Peyer's patch (tissue), 4 donors: ENCODE data around the gene APOBEC3A. TPM values are rescaled to one million over a fixed set of nuclear protein-coding genes. Genes with fewer than 3 reads are reported as not detected.

Experiments used
- DNase-seq, 3 donors: peaks; one replicate each; pipeline ENCODE4 v3.0.0-alpha.2; 2017 to 2019
- H3K27ac ChIP-seq, 4 donors: fragments of 200-600 bp; sonication (generic); one replicate each; pipeline ENCODE4 v1.5.1; 2016 to 2019
- H3K27me3 ChIP-seq, 2 donors: fragments of 200-600 bp; sonication (generic); one replicate each; pipeline ENCODE4 v1.5.1; 2019
- H3K36me3 ChIP-seq, 3 donors: fragments of 200-600 bp; sonication (generic); one replicate each; pipeline ENCODE4 v1.5.1; 2016 to 2019
- H3K4me1 ChIP-seq, 4 donors: fragments of 200-600 bp; sonication (generic); one replicate each; pipeline ENCODE4 v1.5.1; 2016 to 2019
- H3K4me3 ChIP-seq, 4 donors: fragments of 200-600 bp; sonication (generic); 1 replicate in 3 of 4; 2 replicates in 1 of 4; pipeline ENCODE4 v1.5.1; 2016 to 2019; ENCODE audit warnings: mild to moderate bottlenecking in 1 of 4
- H3K9me3 ChIP-seq, 4 donors: fragments of 200-600 bp; sonication (generic); one replicate each; pipeline ENCODE4 v1.5.1; 2016 to 2019; ENCODE audit warnings: mild to moderate bottlenecking in 1 of 4
- CTCF ChIP-seq, 6 experiments: fragments of 450-650 bp in 4 of 6; fragments of 200-600 bp in 2 of 6; sonication (generic) in 1 of 6; IDR thresholded peaks; one replicate each; pipeline ENCODE4 v1.5.1; 2017 to 2019; ENCODE audit warnings: antibody characterized with exemption in 6 of 6, mild to moderate bottlenecking in 3 of 6, moderate library complexity in 1 of 6
- POLR2A ChIP-seq, 2 donors: fragments of 450-650 bp; IDR thresholded peaks; one replicate each; pipeline ENCODE4 v1.5.1; 2017; ENCODE audit warnings: antibody characterized with exemption in 2 of 2, mild to moderate bottlenecking in 2 of 2, moderate library complexity in 2 of 2
- total RNA-seq, 4 donors: library from RNA; depleted of rRNA; stranded (reverse); fragments of >200 nt; gene quantifications; one replicate each; pipeline ENCODE4 v1.1.0, GENCODE V29; 2016

Gene APOBEC3A
- total RNA-seq, 4 donors from 2014 or later: 9.1 TPM; not detected in 3

- Histone ChIP-seq H3K4me3 (no peak overlapping the region), H3K4me1 (peaks cover 0 to 19% (median 0%) of the 10 kb centered on the region in 4 donors), H3K9me3 (no peaks in the 10 kb centered on the region), H3K27me3 (no peaks in the 10 kb centered on the region), H3K27ac (peak overlapping the region in 2 of 4 donors; percentile 31 to 68), H3K36me3 (no peaks in the 10 kb centered on the region)
- no peak for DNase-seq
- TF ChIP-seq POLR2A (IDR thresholded peaks at IDR 0.05): no peak
- TF ChIP-seq CTCF (IDR thresholded peaks at IDR 0.05): no peak
These were observed 6.9 kb downstream of the APOBEC3A start for GRCh38 chr22:38964306-38964705.

- no peak overlapping the region for H3K4me3 ChIP-seq
- no peaks in the 10 kb centered on the region for H3K9me3 ChIP-seq
- TF ChIP-seq CTCF (IDR thresholded peaks at IDR 0.05): no peak
- no peak for TF ChIP-seq POLR2A (IDR thresholded peaks at IDR 0.05)
- H3K27me3 ChIP-seq: no peaks in the 10 kb centered on the region
- no peaks in the 10 kb centered on the region for H3K36me3 ChIP-seq
- H3K4me1 ChIP-seq: peaks cover 0 to 19% (median 0%) of the 10 kb centered on the region in 4 donors
- no peak overlapping the region for H3K27ac ChIP-seq
- peak in 1 of 3 donors; percentile 49 for DNase-seq
These were observed 7.6 kb downstream of the APOBEC3A start for GRCh38 chr22:38964989-38965388.

- H3K27me3 ChIP-seq: no peaks in the 10 kb centered on the region
- H3K4me3 ChIP-seq: no peak overlapping the region
- H3K4me1 ChIP-seq: peaks cover 0 to 19% (median 0%) of the 10 kb centered on the region in 4 donors
- no peak for DNase-seq
- no peaks in the 10 kb centered on the region for H3K9me3 ChIP-seq
- no peak for TF ChIP-seq CTCF (IDR thresholded peaks at IDR 0.05)
- TF ChIP-seq POLR2A (IDR thresholded peaks at IDR 0.05): no peak
- H3K36me3 ChIP-seq: no peaks in the 10 kb centered on the region
- no peak overlapping the region for H3K27ac ChIP-seq
These were observed 8.4 kb downstream of the APOBEC3A start for GRCh38 chr22:38965614-38966379.

GRCh38 chr22:38966380-38966702 is 8.9 kb downstream of the APOBEC3A start:
- Histone ChIP-seq H3K36me3 (no peaks in the 10 kb centered on the region), H3K27me3 (no peaks in the 10 kb centered on the region), H3K4me3 (no peak overlapping the region), H3K27ac (no peak overlapping the region), H3K9me3 (no peaks in the 10 kb centered on the region), H3K4me1 (peaks cover 0 to 19% (median 0%) of the 10 kb centered on the region in 4 donors)
- no peak for DNase-seq
- no peak for TF ChIP-seq POLR2A (IDR thresholded peaks at IDR 0.05)
- no peak for TF ChIP-seq CTCF (IDR thresholded peaks at IDR 0.05)

GRCh38 chr22:38966942-38967341 is 9.5 kb downstream of the APOBEC3A start:
- H3K4me1 ChIP-seq: peaks cover 0 to 19% (median 0%) of the 10 kb centered on the region in 4 donors
- H3K36me3 ChIP-seq: no peaks in the 10 kb centered on the region
- TF ChIP-seq POLR2A (IDR thresholded peaks at IDR 0.05) (no peak), CTCF (IDR thresholded peaks at IDR 0.05) (no peak)
- H3K4me3 ChIP-seq: no peak overlapping the region
- no peaks in the 10 kb centered on the region for H3K9me3 ChIP-seq
- H3K27me3 ChIP-seq: no peaks in the 10 kb centered on the region
- H3K27ac ChIP-seq: no peak overlapping the region
- DNase-seq: no peak
